Breast epithelium (tissue), 4 donors: ENCODE data around the gene GDAP1L1. TPM values are rescaled to one million over a fixed set of nuclear protein-coding genes. Genes with fewer than 3 reads are reported as not detected.

ENCODE experiments used
- DNase-seq, 2 donors: peaks; one replicate each; pipeline ENCODE4 v3.0.0-alpha.2; 2019; ENCODE audit warnings: low spot score in 2 of 2
- H3K27ac ChIP-seq, 2 donors: fragments of 200-600 bp; sonication (generic) in 1 of 2; one replicate each; pipeline ENCODE4 v1.5.1; 2016 to 2019; ENCODE audit warnings: mild to moderate bottlenecking in 1 of 2
- H3K27me3 ChIP-seq, 2 donors: fragments of 200-600 bp; sonication (generic) in 1 of 2; one replicate each; pipeline versions ENCODE4 v1.5.1 to v1.6.0; 2017 to 2019; ENCODE audit warnings: control low read depth in 1 of 2, mild to moderate bottlenecking in 1 of 2
- H3K36me3 ChIP-seq: fragments of 200-600 bp; one replicate; pipeline ENCODE4 v1.5.1; 2019
- H3K4me1 ChIP-seq, 2 donors: fragments of 200-600 bp; sonication (generic); one replicate each; pipeline ENCODE4 v1.5.1; 2016 to 2019; ENCODE audit warnings: control low read depth in 1 of 2
- H3K4me3 ChIP-seq, 3 donors: fragments of 200-600 bp; sonication (generic); 1 replicate in 2 of 3; 2 replicates in 1 of 3; pipeline ENCODE4 v1.5.1; 2016 to 2019; ENCODE audit warnings: mild to moderate bottlenecking in 3 of 3, moderate library complexity in 2 of 3
- H3K9me3 ChIP-seq, 2 donors: fragments of 200-600 bp; sonication (generic) in 1 of 2; one replicate each; pipeline ENCODE4 v1.5.1; 2016 to 2019; ENCODE audit warnings: control low read depth in 1 of 2
- CTCF ChIP-seq, 3 donors: fragments of 450-650 bp; IDR thresholded peaks; one replicate each; pipeline ENCODE4 v1.5.1; 2016 to 2017; ENCODE audit warnings: antibody characterized with exemption in 3 of 3, mild to moderate bottlenecking in 3 of 3, moderate library complexity in 3 of 3
- POLR2A ChIP-seq: fragments of 450-650 bp; IDR thresholded peaks from one replicate; pipeline ENCODE4 v1.6.1; 2016; ENCODE audit warnings: antibody characterized with exemption, mild to moderate bottlenecking, moderate library complexity
- POLR2AphosphoS5 ChIP-seq, 3 donors: sonication (generic); formaldehyde crosslinking; IDR thresholded peaks; one replicate each; pipeline ENCODE4 v1.6.1; 2017; ENCODE audit warnings: antibody characterized with exemption in 3 of 3
- intact Hi-C: fragments of 100-400 bp; cut with DNase I; formaldehyde crosslinking; loops from one replicate; pipeline ENCODE4 v1.15.1; 2023; ENCODE audit warnings: low total_unique reads
- total RNA-seq, 3 donors: library from RNA; depleted of rRNA; stranded (reverse); fragments of >200 nt; gene quantifications; one replicate each; pipeline ENCODE4 v1.1.0, GENCODE V29; 2016

GDAP1L1 gene
- total RNA-seq, 3 donors from 2014 or later = not detected

- no peaks in the 10 kb centered on the region for H3K27me3 ChIP-seq
- H3K9me3 ChIP-seq = no peaks in the 10 kb centered on the region
- no peak overlapping the region for H3K4me3 ChIP-seq
- no peak for TF ChIP-seq POLR2A
- TF ChIP-seq POLR2AphosphoS5 (IDR thresholded peaks at IDR 0.05) = no peak
- no peak for TF ChIP-seq CTCF (IDR thresholded peaks at IDR 0.05)
- no peak for DNase-seq
- H3K36me3 ChIP-seq = no peaks in the 10 kb centered on the region
- no peak overlapping the region for H3K27ac ChIP-seq
- intact Hi-C loops = no loop called here
- no peaks in the 10 kb centered on the region for H3K4me1 ChIP-seq
These were observed 6.4 kb downstream of the GDAP1L1 start for GRCh38 chr20:44253528-44253927.

- TF ChIP-seq CTCF (IDR thresholded peaks at IDR 0.05) (no peak), POLR2AphosphoS5 (IDR thresholded peaks at IDR 0.05) (no peak), POLR2A (no peak)
These were observed 7.0 kb downstream of the GDAP1L1 start for GRCh38 chr20:44254073-44254472.

GRCh38 chr20:44255942-44256341 is 8.8 kb downstream of the GDAP1L1 start:
- Histone ChIP-seq H3K9me3 (no peaks in the 10 kb centered on the region), H3K4me1 (no peaks in the 10 kb centered on the region), H3K27ac (no peak overlapping the region), H3K4me3 (no peak overlapping the region), H3K27me3 (no peaks in the 10 kb centered on the region), H3K36me3 (no peaks in the 10 kb centered on the region)
- intact Hi-C loops = no loop called here
- DNase-seq = no peak
- TF ChIP-seq POLR2A = no peak
- no peak for TF ChIP-seq POLR2AphosphoS5 (IDR thresholded peaks at IDR 0.05)
- TF ChIP-seq CTCF (IDR thresholded peaks at IDR 0.05) = no peak

More at GRCh38 chr20:44254073-44254472, 7.0 kb downstream of the GDAP1L1 start:
- DNase-seq = no peak
- Histone ChIP-seq H3K9me3 (no peaks in the 10 kb centered on the region), H3K27ac (no peak overlapping the region), H3K27me3 (no peaks in the 10 kb centered on the region), H3K36me3 (no peaks in the 10 kb centered on the region), H3K4me1 (no peaks in the 10 kb centered on the region), H3K4me3 (no peak overlapping the region)
- intact Hi-C loops = no loop called here

GRCh38 chr20:44256961-44257360 is 9.9 kb downstream of the GDAP1L1 start:
- no peak for DNase-seq

More at GRCh38 chr20:44256961-44257360, 9.9 kb downstream of the GDAP1L1 start:
- Histone ChIP-seq H3K9me3 (no peaks in the 10 kb centered on the region), H3K27ac (no peak overlapping the region), H3K4me1 (no peaks in the 10 kb centered on the region), H3K4me3 (no peak overlapping the region), H3K27me3 (no peaks in the 10 kb centered on the region), H3K36me3 (no peaks in the 10 kb centered on the region)
- intact Hi-C loops = no loop called here
- TF ChIP-seq POLR2AphosphoS5 (IDR thresholded peaks at IDR 0.05) (no peak), POLR2A (no peak), CTCF (IDR thresholded peaks at IDR 0.05) (no peak)
